ENCODE results near the gene JAKMIP1.

- TF ChIP-seq, protein P1, sequence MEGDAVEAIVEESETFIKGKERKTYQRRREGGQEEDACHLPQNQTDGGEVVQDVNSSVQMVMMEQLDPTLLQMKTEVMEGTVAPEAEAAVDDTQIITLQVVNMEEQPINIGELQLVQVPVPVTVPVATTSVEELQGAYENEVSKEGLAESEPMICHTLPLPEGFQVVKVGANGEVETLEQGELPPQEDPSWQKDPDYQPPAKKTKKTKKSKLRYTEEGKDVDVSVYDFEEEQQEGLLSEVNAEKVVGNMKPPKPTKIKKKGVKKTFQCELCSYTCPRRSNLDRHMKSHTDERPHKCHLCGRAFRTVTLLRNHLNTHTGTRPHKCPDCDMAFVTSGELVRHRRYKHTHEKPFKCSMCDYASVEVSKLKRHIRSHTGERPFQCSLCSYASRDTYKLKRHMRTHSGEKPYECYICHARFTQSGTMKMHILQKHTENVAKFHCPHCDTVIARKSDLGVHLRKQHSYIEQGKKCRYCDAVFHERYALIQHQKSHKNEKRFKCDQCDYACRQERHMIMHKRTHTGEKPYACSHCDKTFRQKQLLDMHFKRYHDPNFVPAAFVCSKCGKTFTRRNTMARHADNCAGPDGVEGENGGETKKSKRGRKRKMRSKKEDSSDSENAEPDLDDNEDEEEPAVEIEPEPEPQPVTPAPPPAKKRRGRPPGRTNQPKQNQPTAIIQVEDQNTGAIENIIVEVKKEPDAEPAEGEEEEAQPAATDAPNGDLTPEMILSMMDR (IDR thresholded peaks at IDR 0.05; ENCODE audit: low read length) = peak; percentile 39
- TF ChIP-seq EZH2 (optimal IDR thresholded peaks at IDR 0.05; ENCODE audit: low read depth, low read length) = no peak
These were observed 112.5 kb downstream of the JAKMIP1 start for GRCh38 chr4:6087669-6088341.

All from MM.1S (cell line).